Hepatocyte (in vitro differentiated cells): ENCODE data around the gene RAB3C. TPM values are rescaled to one million over a fixed set of nuclear protein-coding genes. Genes with fewer than 3 reads are reported as not detected.

ENCODE experiments used
- DNase-seq: peaks from one replicate; pipeline ENCODE4 v3.0.0-alpha.2; 2016; ENCODE audit warnings: low spot score
- H2AFZ ChIP-seq: fragments of 200-600 bp; sonication (generic); 2 replicates; pipeline ENCODE4 v1.6.0; 2016; ENCODE audit warnings: antibody characterized with exemption, mild to moderate bottlenecking
- H3K27ac ChIP-seq: fragments of 200-600 bp; sonication (generic); 2 replicates; pipeline ENCODE4 v1.5.1; 2016; ENCODE audit warnings: mild to moderate bottlenecking
- H3K27me3 ChIP-seq: fragments of 200-600 bp; sonication (generic); 2 replicates; pipeline ENCODE4 v1.6.1; 2016
- H3K36me3 ChIP-seq: fragments of 200-600 bp; sonication (generic); replicated peaks from 2 replicates; pipeline ENCODE4 v1.5.1; 2016; ENCODE audit warnings: low read depth; ENCODE audit not compliant: insufficient read depth
- H3K4me1 ChIP-seq: fragments of 200-600 bp; sonication (generic); 2 replicates; pipeline ENCODE4 v1.5.1; 2016; ENCODE audit warnings: mild to moderate bottlenecking, moderate library complexity; ENCODE audit not compliant: insufficient read depth
- H3K4me2 ChIP-seq: fragments of 200-600 bp; sonication (generic); 2 replicates; pipeline ENCODE4 v1.6.0; 2016
- H3K4me3 ChIP-seq: fragments of 200-600 bp; sonication (generic); 2 replicates; pipeline ENCODE4 v1.5.1; 2016; ENCODE audit warnings: mild to moderate bottlenecking
- H3K79me2 ChIP-seq: fragments of 200-600 bp; sonication (generic); 2 replicates; pipeline ENCODE4 v1.6.0; 2017; ENCODE audit warnings: mild to moderate bottlenecking
- H3K9me2 ChIP-seq: fragments of 200-600 bp; sonication (generic); replicated peaks from 2 replicates; pipeline ENCODE4 v1.6.0; 2017; ENCODE audit warnings: mild to moderate bottlenecking; ENCODE audit not compliant: insufficient read depth
- H3K9me3 ChIP-seq: fragments of 200-600 bp; sonication (generic); 2 replicates; pipeline ENCODE4 v1.5.1; 2016; ENCODE audit warnings: low read depth, mild to moderate bottlenecking
- H4K20me1 ChIP-seq: fragments of 200-600 bp; sonication (generic); 2 replicates; pipeline ENCODE4 v1.6.0; 2016; ENCODE audit warnings: mild to moderate bottlenecking; ENCODE audit not compliant: insufficient read depth, poor library complexity, severe bottlenecking
- CTCF ChIP-seq: fragments of 200-600 bp; sonication (generic); IDR thresholded peaks from 2 replicates; pipeline ENCODE4 v1.5.1; 2016; ENCODE audit warnings: antibody characterized with exemption, mild to moderate bottlenecking; ENCODE audit not compliant: poor library complexity
- EZH2 ChIP-seq: fragments of 200-600 bp; sonication (generic); IDR thresholded peaks from 2 replicates; pipeline ENCODE4 v1.6.1; 2016; ENCODE audit warnings: antibody characterized with exemption, mild to moderate bottlenecking, borderline replicate concordance
- EZH2phosphoT487 ChIP-seq: fragments of 200-600 bp; sonication (generic); IDR thresholded peaks from one replicate; pipeline ENCODE4 v1.6.1; 2018; ENCODE audit warnings: antibody characterized with exemption, mild to moderate bottlenecking, low read depth, moderate library complexity; ENCODE audit not compliant: unreplicated experiment, severe bottlenecking
- WGBS: methylation state at CpG from one replicate; pipeline ENCODE4 v1.1.6; 2016; ENCODE audit warnings: low lambda C conversion rate; ENCODE audit errors: missing lambda C conversion rate; 5-methylcytosine and 5-hydroxymethylcytosine counted together
- polyA plus RNA-seq: library from polyadenylated mRNA; unstranded; fragments of >200 nt; fragmentation: Nextera tagmentation; extraction: Ambion mirVana; gene quantifications from 2 replicates; pipeline ENCODE4 v1.2.1, GENCODE V29; 2016
- total RNA-seq: library from RNA; depleted of rRNA; stranded (reverse); fragments of >200 nt; gene quantifications from 2 replicates; pipeline ENCODE4 v1.2.3, GENCODE V29; 2014

RAB3C gene
- total and polyA plus RNA-seq, 2 experiments from 2014 or later, result 5.2 to 6.4 TPM

GRCh38 chr5:58763390-58763789 is 180.5 kb downstream of the RAB3C start:
- Histone ChIP-seq H3K79me2 (no peaks in the 10 kb centered on the region), H3K27me3 (no peaks in the 10 kb centered on the region), H2AFZ (no peak overlapping the region), H3K4me3 (no peak overlapping the region), H3K9me2 (no peaks in the 10 kb centered on the region), H3K9me3 (no peaks in the 10 kb centered on the region), H4K20me1 (no peaks in the 10 kb centered on the region), H3K4me1 (peaks cover 7% of the 10 kb centered on the region), H3K4me2 (no peak overlapping the region), H3K36me3 (no peaks in the 10 kb centered on the region), H3K27ac (no peak overlapping the region)
- TF ChIP-seq EZH2phosphoT487 (no peak), CTCF (no peak), EZH2 (no peak)
- DNase-seq, result no peak

GRCh38 chr5:58764199-58764598 is 181.3 kb downstream of the RAB3C start:
- Histone ChIP-seq H3K27ac (no peak overlapping the region), H3K9me3 (no peaks in the 10 kb centered on the region), H3K4me1 (peaks cover 7% of the 10 kb centered on the region), H4K20me1 (no peaks in the 10 kb centered on the region), H3K27me3 (no peaks in the 10 kb centered on the region), H2AFZ (no peak overlapping the region), H3K4me2 (no peak overlapping the region), H3K79me2 (no peaks in the 10 kb centered on the region), H3K4me3 (no peak overlapping the region), H3K9me2 (no peaks in the 10 kb centered on the region), H3K36me3 (no peaks in the 10 kb centered on the region)
- TF ChIP-seq CTCF, result no peak
- TF ChIP-seq EZH2phosphoT487, result no peak
- TF ChIP-seq EZH2, result no peak
- 92% methylated on average over 3 of the region's 3 CpGs for WGBS
- DNase-seq, result peak; percentile 18

- Histone ChIP-seq H4K20me1 (no peaks in the 10 kb centered on the region), H3K27ac (no peak overlapping the region), H3K79me2 (no peaks in the 10 kb centered on the region), H3K9me3 (no peaks in the 10 kb centered on the region), H3K9me2 (no peaks in the 10 kb centered on the region), H3K27me3 (no peaks in the 10 kb centered on the region), H3K4me2 (no peak overlapping the region), H2AFZ (no peak overlapping the region), H3K4me1 (peaks cover 7% of the 10 kb centered on the region), H3K4me3 (no peak overlapping the region), H3K36me3 (no peaks in the 10 kb centered on the region)
- WGBS, result 82% methylated on average over 2 of the region's 2 CpGs
- DNase-seq, result no peak
- TF ChIP-seq EZH2phosphoT487, result no peak
- TF ChIP-seq CTCF, result no peak
- no peak for TF ChIP-seq EZH2
Measured at GRCh38 chr5:58765058-58765457, 182.2 kb downstream of the RAB3C start.

GRCh38 chr5:58767104-58767503 is 184.2 kb downstream of the RAB3C start:
- no peaks in the 10 kb centered on the region for H3K9me3 ChIP-seq
- no peak overlapping the region for H3K27ac ChIP-seq
- no peak overlapping the region for H3K4me3 ChIP-seq
- no peaks in the 10 kb centered on the region for H3K9me2 ChIP-seq
- H3K4me1 ChIP-seq, result peaks cover 7% of the 10 kb centered on the region
- no peak overlapping the region for H3K4me2 ChIP-seq
- no peak for TF ChIP-seq EZH2
- no peak for DNase-seq
- no peaks in the 10 kb centered on the region for H3K27me3 ChIP-seq
- no peaks in the 10 kb centered on the region for H3K79me2 ChIP-seq
- no peaks in the 10 kb centered on the region for H4K20me1 ChIP-seq
- H3K36me3 ChIP-seq, result no peaks in the 10 kb centered on the region
- no peak overlapping the region for H2AFZ ChIP-seq
